Measurements from ENCODE around the gene HIGD1A.

Gene HIGD1A

GRCh38 chr3:42804106-42804830, at the start of gene HIGD1A:
HIGD1A (minus strand) TSS chr3:42804490; CDS start chr3:42794253, 10,237 bp downstream.
- peak; percentile 87 for DNase-seq

- no peak for DNase-seq
Measured at GRCh38 chr3:42853739-42854302, 49.5 kb upstream of the HIGD1A start.

- no peak for DNase-seq
Measured at GRCh38 chr3:42853056-42853455, 48.8 kb upstream of the HIGD1A start.

GRCh38 chr3:42852441-42852840, 48.2 kb upstream of the HIGD1A start:
- no peak for DNase-seq

GRCh38 chr3:42851228-42851834, 47.0 kb upstream of the HIGD1A start:
- DNase-seq = no peak

GRCh38 chr3:42850263-42850662, 46.0 kb upstream of the HIGD1A start:
- DNase-seq = no peak

GRCh38 chr3:42849017-42849416, 44.7 kb upstream of the HIGD1A start:
- DNase-seq = no peak

- DNase-seq = no peak
Measured at GRCh38 chr3:42847731-42848130, 43.4 kb upstream of the HIGD1A start.

- DNase-seq = no peak
Measured at GRCh38 chr3:42846685-42847522, 42.6 kb upstream of the HIGD1A start.

- no peak for DNase-seq
Measured at GRCh38 chr3:42844815-42845214, 40.5 kb upstream of the HIGD1A start.

- DNase-seq = no peak
Measured at GRCh38 chr3:42844412-42844713, 40.1 kb upstream of the HIGD1A start.

- no peak for DNase-seq
Measured at GRCh38 chr3:42843713-42844411, 39.6 kb upstream of the HIGD1A start.

GRCh38 chr3:42841332-42841731, 37.0 kb upstream of the HIGD1A start:
- no peak for DNase-seq

GRCh38 chr3:42839616-42840015, 35.3 kb upstream of the HIGD1A start:
- peak; percentile 31 for DNase-seq

GRCh38 chr3:42838571-42838970, 34.3 kb upstream of the HIGD1A start:
- DNase-seq = no peak

- DNase-seq = no peak
Measured at GRCh38 chr3:42836150-42837123, 32.1 kb upstream of the HIGD1A start.

- peak; percentile 37 for DNase-seq
Measured at GRCh38 chr3:42831321-42831713, 27.0 kb upstream of the HIGD1A start.

GRCh38 chr3:42830437-42831320, 26.4 kb upstream of the HIGD1A start:
- peak; percentile 46 for DNase-seq

GRCh38 chr3:42829628-42830436, 25.5 kb upstream of the HIGD1A start:
- DNase-seq = no peak
